Measurements from ENCODE around the gene NUAK1.
"Not testable (repeated sequence)": the region's sequence is repeated elsewhere in the genome, so short reads cannot be mapped to it uniquely, and the experiment has no call there.

NUAK1 gene

DNA sequence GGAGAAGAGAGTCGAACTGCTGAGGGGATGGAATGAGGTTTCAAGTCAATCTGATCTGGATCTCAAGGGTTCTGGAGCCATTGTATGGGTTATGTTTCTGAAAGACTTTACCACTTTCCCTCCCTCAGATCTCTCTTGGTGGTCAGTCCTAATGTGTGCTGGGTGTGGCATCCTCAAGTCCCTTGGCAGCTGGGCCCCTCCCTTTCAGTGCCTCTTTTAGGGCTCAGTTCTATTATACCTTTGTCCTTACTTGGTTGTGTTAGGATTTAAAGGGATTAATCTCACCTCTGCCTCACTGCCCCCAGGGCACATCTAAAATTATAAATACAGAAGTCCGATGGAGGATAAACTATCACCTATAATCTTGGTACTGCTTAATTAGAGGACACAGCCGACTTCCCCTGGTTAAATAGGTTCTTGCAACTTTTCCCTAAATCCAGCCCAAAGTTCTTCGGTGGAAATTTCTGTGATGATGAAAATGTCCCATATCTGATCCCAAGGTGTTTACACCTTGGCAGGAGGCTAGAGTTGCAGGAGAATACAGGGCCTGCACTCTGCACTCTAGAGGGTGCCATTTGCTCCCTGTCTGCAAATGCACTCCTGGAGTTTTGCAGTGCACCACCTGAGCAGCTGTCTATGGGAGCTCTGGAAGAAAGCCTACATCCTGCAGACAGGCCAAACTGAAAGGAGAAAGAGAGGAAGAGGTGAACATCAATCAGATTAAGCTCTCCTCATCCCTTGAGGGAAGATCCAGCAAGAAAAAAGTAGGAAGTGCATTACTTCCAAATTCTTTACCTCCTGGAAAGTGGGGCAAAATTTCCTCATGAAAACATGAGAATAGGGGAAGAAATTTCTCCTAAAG is 106.8 kb downstream of the NUAK1 start:
- no peak for DNase-seq (ENCODE audit: low spot score)

DNA sequence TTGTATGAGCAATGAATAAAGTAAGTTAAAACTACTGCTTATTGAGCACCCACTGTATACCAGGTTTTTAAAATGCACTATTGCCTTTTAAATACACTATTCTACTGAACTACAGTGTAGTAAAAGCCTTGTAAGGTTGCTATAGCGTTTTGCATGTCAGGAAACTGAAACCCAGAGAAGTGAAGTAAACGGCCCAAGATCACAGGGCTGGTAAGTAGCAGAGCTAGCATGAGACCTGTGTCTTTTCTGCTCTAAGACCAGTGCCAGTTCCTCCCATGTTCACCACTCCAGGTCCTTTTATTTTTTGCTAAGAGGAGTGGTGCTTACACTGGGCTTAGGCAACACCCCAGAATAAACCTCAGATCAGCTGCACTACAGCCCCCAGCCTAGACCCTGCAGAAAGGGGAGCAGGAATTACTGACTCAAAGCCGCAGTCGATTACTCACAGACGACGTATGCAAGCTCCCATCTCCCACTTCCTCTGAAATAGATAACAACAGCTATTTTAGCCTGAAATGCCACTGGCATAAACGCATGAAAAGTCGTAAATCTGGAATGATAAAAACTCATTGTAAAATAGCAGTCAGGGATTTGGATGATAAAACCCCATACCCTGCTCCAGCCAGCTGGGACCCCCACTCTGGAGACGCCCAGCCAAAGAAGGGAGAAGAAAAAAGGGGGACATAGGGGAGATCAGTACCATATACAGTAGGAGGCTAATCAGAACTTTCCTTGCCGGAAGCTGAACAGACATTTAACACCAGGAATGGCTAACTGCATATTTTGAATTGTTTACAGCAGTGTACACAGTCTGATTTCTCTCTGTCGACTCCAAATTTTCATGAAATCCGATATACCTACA is 108.3 kb downstream of the NUAK1 start:
- peak; percentile 51 for DNase-seq (ENCODE audit: low spot score)

DNA sequence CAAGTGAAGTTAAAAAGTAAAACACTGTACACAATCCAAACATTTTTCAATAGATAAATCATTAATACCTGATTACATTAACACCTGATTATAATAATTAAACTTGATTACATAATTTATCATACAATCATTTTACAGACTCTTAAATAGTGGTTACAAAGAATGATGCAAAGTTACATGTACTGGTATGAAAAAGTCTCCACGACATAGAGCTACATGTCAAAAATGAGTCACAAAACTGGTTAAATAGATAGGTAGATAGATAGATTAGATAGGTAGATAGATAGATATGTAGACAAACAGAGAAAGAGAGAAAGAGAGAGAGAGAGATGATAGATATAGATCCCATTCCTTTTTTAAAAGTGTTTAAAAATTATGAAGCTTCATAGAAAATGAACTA is 109.2 kb downstream of the NUAK1 start:
- no peak for DNase-seq (ENCODE audit: low spot score)

DNA sequence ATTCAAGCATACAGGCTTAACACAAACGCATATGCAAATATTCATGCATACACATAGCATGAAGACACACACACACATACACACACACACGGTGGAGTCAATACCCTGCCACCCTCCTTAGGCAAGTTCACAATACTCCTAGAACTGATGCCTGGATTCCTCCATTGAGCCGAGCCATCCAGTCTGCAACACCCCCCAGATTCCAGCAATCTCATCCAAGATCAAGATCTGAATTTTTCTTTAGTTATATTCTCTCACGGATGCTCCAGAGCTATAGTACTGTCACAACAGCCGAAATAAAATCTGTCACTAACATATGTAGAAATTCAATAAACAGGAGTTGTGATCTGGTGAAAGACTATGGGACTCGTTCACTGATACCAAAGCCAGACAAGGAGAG is 110.8 kb downstream of the NUAK1 start:
- DNase-seq (ENCODE audit: low spot score), result no peak

DNA sequence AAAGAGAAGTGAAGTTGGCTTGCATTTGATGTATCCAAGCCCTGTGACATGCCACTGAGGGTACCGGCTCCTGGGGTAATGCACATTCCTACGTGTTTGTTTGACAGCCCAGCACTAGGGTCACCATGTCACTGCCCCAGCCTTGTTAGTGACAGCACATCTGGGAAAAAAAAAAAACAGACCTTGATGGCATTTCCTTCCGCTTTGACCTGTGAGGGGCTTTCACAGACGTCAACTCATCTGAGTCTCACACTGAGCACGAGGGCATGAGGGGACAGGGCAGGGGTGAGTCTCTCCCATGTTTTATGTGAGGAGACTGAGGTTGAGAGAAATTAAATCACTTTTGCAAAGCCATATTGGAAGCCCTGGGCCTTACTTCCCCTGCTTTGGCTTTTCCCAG is 111.5 kb downstream of the NUAK1 start:
- no peak for DNase-seq (ENCODE audit: low spot score)

DNA sequence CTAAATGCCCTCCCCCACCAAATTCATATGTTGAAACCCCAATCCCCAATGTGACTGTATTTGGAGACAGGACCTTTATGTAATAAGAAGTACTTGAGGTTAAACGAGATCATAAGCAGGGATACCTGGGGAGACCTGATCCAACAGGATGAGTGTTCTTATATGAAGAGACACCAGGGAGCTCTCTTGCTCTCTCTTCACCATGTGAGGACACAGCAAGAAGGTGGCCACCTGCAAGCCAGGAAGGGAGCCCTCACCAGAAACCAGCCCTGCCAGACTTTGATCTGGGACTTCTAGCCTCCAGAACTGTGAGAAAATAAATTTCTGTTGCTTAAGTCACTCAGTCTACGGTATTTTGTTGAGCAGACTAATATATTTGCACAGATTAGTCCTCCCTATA is 113.6 kb downstream of the NUAK1 start:
- no peak for DNase-seq (ENCODE audit: low spot score)

DNA sequence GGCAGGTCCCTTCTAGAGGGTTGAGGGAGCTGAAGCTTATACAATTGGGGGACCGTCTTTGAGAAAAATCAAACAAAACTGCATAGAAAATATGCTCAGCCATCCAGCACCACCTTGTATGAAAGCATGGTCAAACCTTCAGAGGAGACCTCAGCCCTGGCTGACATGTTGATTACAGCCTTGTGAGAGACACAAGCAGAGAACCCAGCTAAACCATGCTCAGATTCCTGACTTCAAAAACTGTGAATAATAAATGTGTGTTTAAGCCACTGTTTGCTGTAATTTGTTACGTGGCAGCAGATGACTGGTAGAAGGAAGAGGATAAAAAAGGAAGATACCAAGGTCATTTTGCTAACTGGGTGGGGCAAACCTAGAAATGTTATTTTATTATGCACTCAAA is 115.7 kb downstream of the NUAK1 start:
- DNase-seq (ENCODE audit: low spot score), result no peak

DNA sequence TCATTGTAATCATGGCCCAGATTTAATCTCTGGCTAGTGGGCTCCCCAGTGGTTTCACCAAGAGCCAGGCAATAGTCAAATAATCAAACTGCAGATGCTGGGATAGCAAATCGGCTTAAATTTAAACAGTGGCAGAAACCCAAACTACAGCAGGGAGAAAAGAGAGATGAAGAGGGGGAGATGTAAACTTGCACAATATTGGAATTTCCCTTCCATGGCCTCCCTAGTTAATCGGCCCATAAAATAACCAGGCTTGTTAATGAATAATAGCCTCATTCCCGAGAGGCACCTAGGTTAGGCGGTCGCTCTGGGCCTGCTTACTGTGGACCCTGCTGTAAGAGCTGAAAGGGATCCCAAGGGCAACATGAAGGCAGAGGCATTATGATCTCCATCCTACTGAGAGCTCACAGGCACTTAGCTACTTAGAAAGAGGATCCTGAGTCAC is 116.2 kb downstream of the NUAK1 start:
- DNase-seq (ENCODE audit: low spot score), result no peak

DNA sequence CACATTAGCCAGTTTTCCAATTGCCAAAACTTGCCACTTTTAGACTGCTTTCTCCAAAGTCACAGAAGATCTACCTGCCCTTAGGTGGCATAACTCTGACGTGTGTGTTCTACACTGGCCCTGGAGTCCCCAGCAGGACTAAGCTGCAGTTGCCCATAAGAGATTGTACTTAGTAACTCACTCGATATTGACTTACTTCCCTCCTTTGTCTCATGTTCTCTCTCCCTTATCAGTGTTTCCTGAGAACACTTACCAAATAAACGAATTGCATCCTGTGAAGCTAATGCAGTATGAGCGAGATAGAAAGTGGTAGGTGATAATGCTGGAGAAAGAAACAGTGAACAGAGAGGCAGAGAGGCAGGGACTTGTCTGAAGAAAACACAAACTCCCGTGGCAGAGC is 117.2 kb downstream of the NUAK1 start:
- no peak for DNase-seq (ENCODE audit: low spot score)

DNA sequence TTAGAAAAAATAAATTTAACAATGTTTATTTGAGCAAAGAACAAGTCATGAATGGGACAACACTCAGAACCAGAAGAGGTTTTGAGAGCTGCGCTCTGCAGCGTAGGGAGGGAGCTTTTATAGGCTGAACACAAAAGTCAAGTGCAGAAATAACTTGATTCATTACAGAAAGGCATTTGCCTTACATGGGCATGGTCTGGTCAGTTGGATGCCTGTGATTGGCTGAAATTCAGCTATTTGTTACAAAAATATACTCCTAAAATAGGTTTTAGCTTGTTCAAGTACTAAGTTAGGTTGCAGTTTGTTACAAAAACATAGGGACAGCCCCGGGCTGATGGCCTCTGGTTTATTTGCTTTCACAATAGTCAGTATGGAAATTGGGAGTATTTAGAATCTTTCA is 118.0 kb downstream of the NUAK1 start:
- no peak for DNase-seq (ENCODE audit: low spot score)

DNA sequence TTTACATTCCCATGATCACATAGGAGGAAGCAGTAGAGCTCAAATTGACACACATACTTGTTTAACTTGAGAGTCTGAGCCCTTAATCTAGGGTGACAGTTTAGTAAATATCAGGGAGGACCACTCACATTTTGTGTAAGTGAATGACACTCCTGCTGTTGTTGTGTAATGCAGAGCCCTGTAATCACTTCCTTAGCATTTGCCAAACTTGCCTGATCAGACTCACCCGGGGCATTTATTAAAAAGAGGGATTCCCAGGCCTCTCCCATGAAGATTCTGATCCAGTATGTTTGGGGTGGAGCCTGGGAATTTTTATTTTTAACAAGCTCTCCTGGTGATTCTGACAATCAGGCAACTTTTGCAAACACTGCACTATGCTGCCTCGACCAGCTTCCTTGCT is 119.6 kb downstream of the NUAK1 start:
- DNase-seq (ENCODE audit: low spot score), result no peak

DNA sequence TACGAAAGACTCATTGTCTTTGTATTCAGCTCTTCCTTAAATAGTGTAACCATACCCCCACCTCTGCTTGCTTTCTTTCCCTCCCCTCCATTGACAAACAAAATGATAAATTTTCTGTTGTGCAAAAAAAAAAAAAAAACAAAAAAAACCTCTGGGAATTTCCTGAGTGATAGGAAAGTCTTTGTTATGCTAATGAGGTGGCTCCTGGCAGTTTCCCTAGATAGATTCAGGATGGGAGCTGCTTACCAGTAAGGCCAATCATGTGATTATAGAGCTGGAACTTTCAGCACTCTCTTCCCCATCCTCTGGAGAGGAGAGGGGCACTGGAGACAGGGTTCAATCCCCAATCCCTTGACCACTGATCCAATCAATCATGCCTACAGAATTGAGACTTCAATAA is 120.5 kb downstream of the NUAK1 start:
- DNase-seq (ENCODE audit: low spot score), result no peak

DNA sequence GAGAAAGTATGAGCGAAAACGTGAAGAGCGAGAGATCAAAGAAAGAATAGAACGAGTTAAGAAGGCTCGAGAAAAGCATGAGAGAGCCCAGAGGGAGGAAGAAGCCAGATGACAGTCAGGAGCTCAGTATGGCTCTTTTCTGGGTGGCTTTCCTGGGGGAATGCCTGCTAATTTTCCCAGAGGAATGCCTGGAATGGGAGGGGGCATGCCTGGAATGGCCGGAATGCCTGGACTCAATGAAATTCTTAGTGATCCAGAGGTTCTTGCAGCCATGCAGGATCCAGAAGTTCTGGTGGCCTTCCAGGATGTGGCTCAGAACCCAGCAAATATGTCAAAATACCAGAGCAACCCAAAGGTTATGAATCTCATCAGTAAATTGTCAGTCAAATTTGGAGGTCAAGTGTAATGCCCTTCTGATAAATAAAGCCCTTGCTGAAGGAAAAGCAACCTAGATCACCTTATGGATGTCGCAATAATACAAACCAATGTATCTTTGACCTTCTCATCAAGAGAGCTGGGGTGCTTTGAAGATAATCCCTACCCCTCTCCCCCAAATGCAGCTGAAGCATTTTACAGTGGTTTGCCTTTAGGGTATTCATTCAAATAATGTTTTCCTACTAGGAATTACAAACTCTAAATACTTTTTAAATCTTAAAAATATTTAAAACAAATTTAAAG is 122.0 kb downstream of the NUAK1 start:
- not testable (repeated sequence) for DNase-seq (ENCODE audit: low spot score)

DNA sequence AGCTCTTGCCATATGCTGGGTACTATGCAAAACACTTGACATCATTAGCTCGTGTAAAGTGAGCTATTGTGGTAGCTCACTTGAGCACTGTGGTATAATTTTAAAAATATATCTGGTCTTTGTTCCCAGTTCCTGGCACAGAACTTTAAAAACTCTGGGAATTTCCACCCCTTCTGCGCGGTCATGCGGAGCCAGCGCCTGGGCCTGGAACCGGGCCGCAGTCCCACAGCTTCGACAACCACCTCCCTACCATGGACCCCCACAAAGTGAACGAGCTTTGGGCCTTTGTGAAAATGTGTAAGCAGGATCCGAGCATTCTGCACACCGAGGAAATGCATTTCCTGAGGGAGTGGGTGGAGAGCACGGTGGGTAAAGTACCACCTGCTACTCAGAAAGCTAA is 123.1 kb downstream of the NUAK1 start:
- DNase-seq (ENCODE audit: low spot score), result no peak

DNA sequence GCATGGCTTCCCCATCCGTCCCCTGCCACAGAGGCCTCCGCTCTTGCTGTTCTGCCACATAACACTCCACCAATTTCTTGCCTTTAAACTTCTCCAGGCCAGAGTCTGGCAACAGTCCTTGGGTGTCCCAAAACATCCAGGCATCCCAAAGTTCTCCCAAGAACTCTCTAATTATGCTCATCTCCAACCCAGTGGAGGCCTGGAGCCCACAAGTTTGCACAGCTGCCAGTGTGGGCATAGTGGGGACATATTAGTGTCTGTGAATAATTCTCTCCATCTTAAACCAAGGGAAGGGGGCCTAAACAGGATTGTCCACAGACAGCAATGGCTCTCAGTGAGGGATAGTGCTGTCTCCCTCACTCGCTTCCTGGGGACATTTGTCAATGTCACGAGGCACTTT is 124.8 kb downstream of the NUAK1 start:
- no peak for DNase-seq (ENCODE audit: low spot score)

Measured in COLO829 (cell line).